ENCODE measurements around the gene CCDC27.

- TF ChIP-seq EZH2 (IDR thresholded peaks at IDR 0.05; ENCODE audit: low read depth) (no peak), CTCF (conservative IDR thresholded peaks at IDR 0.05) (no peak)
These were observed 45.5 kb upstream of the CCDC27 start for GRCh38 chr1:3706651-3707297.

Data from PC-9 (cell line).